H1 (cell line): ENCODE results near the gene HIP1. TPM values are rescaled to one million over a fixed set of nuclear protein-coding genes. Genes with fewer than 3 reads are reported as not detected.

Experiments
- CTCF ChIA-PET: fragments of 300-600 bp; sonication (Branson Sonifier 250); formaldehyde crosslinking; loops from one replicate; lab custom pipeline; 2021; ENCODE audit not compliant: partially characterized antibody; lab: Charles Lee
- POLR2A ChIA-PET: fragments of 300-600 bp; sonication (Branson Sonifier 250); formaldehyde crosslinking; loops from one replicate; lab custom pipeline; 2021; ENCODE audit warnings: inconsistent platforms; ENCODE audit not compliant: partially characterized antibody; lab: Charles Lee
- DNase-seq, 2 experiments: peaks; one replicate each; pipeline versions ENCODE4 v3.0.0 to v3.0.0-alpha.2; 2010 to 2022; ENCODE audit warnings: low spot score in 2 of 2, low read depth in 1 of 2, mixed read lengths in 1 of 2
- FAIRE-seq: peaks from 2 replicates; lab custom pipeline; 2011; peaks lifted over from hg19 to GRCh38; lab: Jason Lieb, UNC
- H2AFZ ChIP-seq: 2 replicates; pipeline ENCODE4 v1.8.1; 2012; ENCODE audit warnings: low read length, inconsistent platforms
- H2AK5ac ChIP-seq: 2 replicates; pipeline ENCODE4 v1.6.1; 2013; ENCODE audit warnings: low read depth, low read length
- H2BK120ac ChIP-seq: replicated peaks from 2 replicates; pipeline ENCODE3; 2013; ENCODE audit warnings: low read depth, low read length, inconsistent platforms
- H2BK12ac ChIP-seq: 2 replicates; pipeline ENCODE4 v1.6.1; 2013; ENCODE audit warnings: low read depth, low read length
- H2BK15ac ChIP-seq: 2 replicates; pipeline ENCODE4 v1.6.1; 2013; ENCODE audit warnings: low read length
- H2BK20ac ChIP-seq: 2 replicates; pipeline ENCODE4 v1.6.1; 2013; ENCODE audit warnings: low read length
- H2BK5ac ChIP-seq: 2 replicates; pipeline ENCODE4 v1.6.1; 2013; ENCODE audit warnings: low read depth, low read length
- H3K14ac ChIP-seq: 2 replicates; pipeline ENCODE4 v1.6.1; 2013; ENCODE audit warnings: inconsistent platforms; ENCODE audit not compliant: insufficient read length
- H3K18ac ChIP-seq: 2 replicates; pipeline ENCODE4 v1.6.1; 2013; ENCODE audit warnings: low read length; ENCODE audit errors: extremely low read depth
- H3K23ac ChIP-seq: 2 replicates; pipeline ENCODE4 v1.6.1; 2013; ENCODE audit warnings: inconsistent platforms; ENCODE audit not compliant: insufficient read length
- H3K23me2 ChIP-seq: 2 replicates; pipeline ENCODE4 v1.6.1; 2013; ENCODE audit warnings: low read depth, low read length
- H3K27ac ChIP-seq: 2 replicates; pipeline ENCODE4 v1.6.1; 2011; ENCODE audit warnings: low read depth, low read length, inconsistent platforms
- H3K27me3 ChIP-seq, 4 experiments: replicated peaks in 1 of 4; 1 replicate in 1 of 4; 2 replicates in 3 of 4; pipeline versions ENCODE4 v1.6.1 to v1.8.1; 2011 to 2013; ENCODE audit warnings: low read length in 3 of 4, mild to moderate bottlenecking in 3 of 4, inconsistent platforms in 2 of 4, mixed read lengths in 2 of 4, moderate library complexity in 1 of 4; ENCODE audit not compliant: control insufficient read depth in 3 of 4, insufficient read depth in 3 of 4; ENCODE audit errors: extremely low read depth in 1 of 4
- H3K36me3 ChIP-seq, 4 experiments: 2 replicates each; pipeline versions ENCODE4 v1.6.1 to v1.8.1; 2011 to 2013; ENCODE audit warnings: mild to moderate bottlenecking in 4 of 4, low read length in 3 of 4, moderate library complexity in 2 of 4, control low read depth in 1 of 4, inconsistent platforms in 1 of 4; ENCODE audit not compliant: insufficient read depth in 4 of 4, control insufficient read depth in 2 of 4
- H3K4ac ChIP-seq: replicated peaks from 2 replicates; pipeline ENCODE3; 2013; ENCODE audit warnings: low read length, low read depth, mixed read lengths, inconsistent platforms; ENCODE audit not compliant: insufficient read length
- H3K4me1 ChIP-seq, 4 experiments: replicated peaks in 1 of 4; 1 replicate in 1 of 4; 2 replicates in 3 of 4; pipeline versions ENCODE4 v1.6.1 to v1.8.1; 2011 to 2013; ENCODE audit warnings: low read length in 3 of 4, inconsistent platforms in 2 of 4, mixed read lengths in 1 of 4; ENCODE audit not compliant: insufficient read depth in 4 of 4, control insufficient read depth in 3 of 4
- H3K4me2 ChIP-seq, 2 experiments: 2 replicates each; pipeline versions ENCODE4 v1.6.1 to v1.8.1; 2011 to 2013; ENCODE audit warnings: low read depth in 2 of 2, low read length in 2 of 2, control low read depth in 1 of 2, inconsistent platforms in 1 of 2, mild to moderate bottlenecking in 1 of 2; ENCODE audit not compliant: insufficient read depth in 1 of 2
- H3K4me3 ChIP-seq, 4 experiments: fragments of 200-600, 300-600 bp in 1 of 4; sonication (generic), shearing (Covaris generic), sonication (Bioruptor Twin) in 1 of 4; 2 replicates each; pipeline versions ENCODE4 v1.5.1 to v1.8.1; 2011 to 2016; ENCODE audit warnings: low read length in 4 of 4, low read depth in 3 of 4, control low read depth in 2 of 4, inconsistent platforms in 2 of 4, mild to moderate bottlenecking in 2 of 4, mixed read lengths in 1 of 4, moderate library complexity in 1 of 4; ENCODE audit not compliant: insufficient read depth in 2 of 4; ENCODE audit errors: extremely low read depth in 1 of 4
- H3K56ac ChIP-seq: replicated peaks from 2 replicates; pipeline ENCODE3; 2013; ENCODE audit warnings: low read depth, mild to moderate bottlenecking, mixed read lengths, low read length, inconsistent platforms; ENCODE audit not compliant: insufficient read length
- H3K79me1 ChIP-seq: 2 replicates; pipeline ENCODE4 v1.6.1; 2013; ENCODE audit warnings: low read depth, low read length, control low read depth
- H3K79me2 ChIP-seq, 2 experiments: 2 replicates each; pipeline versions ENCODE4 v1.6.1 to v1.8.1; 2012 to 2013; ENCODE audit warnings: low read length in 2 of 2, mild to moderate bottlenecking in 2 of 2, inconsistent platforms in 1 of 2; ENCODE audit not compliant: insufficient read depth in 2 of 2, control insufficient read depth in 1 of 2
- H3K9ac ChIP-seq, 4 experiments: replicated peaks in 1 of 4; 1 replicate in 1 of 4; 2 replicates in 3 of 4; pipeline versions ENCODE4 v1.6.1 to v1.8.1; 2011 to 2013; ENCODE audit warnings: low read depth in 3 of 4, low read length in 3 of 4, control low read depth in 2 of 4, mild to moderate bottlenecking in 2 of 4, moderate library complexity in 2 of 4, inconsistent platforms in 1 of 4; ENCODE audit errors: extremely low read depth in 1 of 4
- H3K9me3 ChIP-seq, 2 experiments: 2 replicates each; pipeline versions ENCODE4 v1.6.1 to v1.8.1; 2012 to 2013; ENCODE audit warnings: mild to moderate bottlenecking in 2 of 2, moderate library complexity in 2 of 2, control low read depth in 1 of 2, inconsistent platforms in 1 of 2, low read depth in 1 of 2, low read length in 1 of 2, mixed read lengths in 1 of 2; ENCODE audit not compliant: insufficient read depth in 2 of 2
- H4K20me1 ChIP-seq, 2 experiments: replicated peaks in 1 of 2; 2 replicates each; pipeline versions ENCODE3 to v1.8.1; 2011 to 2013; ENCODE audit warnings: inconsistent platforms in 2 of 2, low read length in 2 of 2, mild to moderate bottlenecking in 1 of 2; ENCODE audit not compliant: insufficient read depth in 2 of 2, control insufficient read depth in 1 of 2
- H4K5ac ChIP-seq: 2 replicates; pipeline ENCODE4 v1.6.1; 2013; ENCODE audit warnings: low read length, low read depth, mixed read lengths, inconsistent platforms; ENCODE audit not compliant: insufficient read length
- H4K8ac ChIP-seq: 2 replicates; pipeline ENCODE4 v1.8.0; 2013; ENCODE audit warnings: mild to moderate bottlenecking, moderate library complexity, low read length, inconsistent platforms; ENCODE audit not compliant: insufficient read depth; ENCODE audit errors: extremely low read depth
- H4K91ac ChIP-seq: replicated peaks from 2 replicates; pipeline ENCODE3; 2013; ENCODE audit warnings: low read length, mixed read lengths, inconsistent platforms; ENCODE audit not compliant: insufficient read length
- BCL11A ChIP-seq, 2 experiments: IDR thresholded peaks; one replicate each; pipeline ENCODE4 v1.6.1; 2011; ENCODE audit warnings: low read depth in 2 of 2, low read length in 2 of 2, mild to moderate bottlenecking in 2 of 2
- CTBP2 ChIP-seq: IDR thresholded peaks from 2 replicates; pipeline ENCODE4 v1.7.0; 2011; ENCODE audit warnings: borderline replicate concordance, mild to moderate bottlenecking, moderate library complexity, mixed read lengths, low read length; ENCODE audit not compliant: insufficient read depth, insufficient read length
- GTF2F1 ChIP-seq: IDR thresholded peaks from 2 replicates; pipeline ENCODE4 v1.6.1; 2012; ENCODE audit warnings: low read depth, low read length, improper control_type of control experiment, borderline replicate concordance
- KDM4A ChIP-seq: IDR thresholded peaks from one replicate; pipeline ENCODE4 v1.7.1; 2012; ENCODE audit warnings: low read depth, mild to moderate bottlenecking, moderate library complexity, low read length, inconsistent platforms; ENCODE audit not compliant: severe bottlenecking
- MAFK ChIP-seq: IDR thresholded peaks from 2 replicates; pipeline ENCODE4 v1.6.1; 2012; ENCODE audit warnings: low read depth, mild to moderate bottlenecking, improper control_type of control experiment, low read length
- PHF8 ChIP-seq: fragments of 200-600 bp; sonication (generic); conservative IDR thresholded peaks from 2 replicates; pipeline ENCODE4 v1.7.1; 2012; ENCODE audit warnings: low read depth, mild to moderate bottlenecking, inconsistent platforms, low read length, moderate library complexity
- SIX5 ChIP-seq: IDR thresholded peaks from 2 replicates; pipeline ENCODE4 v1.6.1; 2011; ENCODE audit warnings: mild to moderate bottlenecking, low read depth, low read length
- SRF ChIP-seq: IDR thresholded peaks from 2 replicates; pipeline ENCODE4 v1.6.1; 2011; ENCODE audit warnings: mild to moderate bottlenecking, low read depth, low read length, moderate library complexity
- WGBS, 2 experiments: shearing (Covaris generic) in 1 of 2; methylation state at CpG; one replicate each; pipeline versions ENCODE4 v1.1.6 to v1.1.7; 2013 to 2015; ENCODE audit warnings: low lambda C conversion rate in 2 of 2, mixed read lengths in 2 of 2, inconsistent platforms in 1 of 2, low coverage in 1 of 2, missing lambda C conversion rate in 1 of 2; ENCODE audit not compliant: insufficient replicate concordance in 2 of 2, insufficient coverage in 1 of 2, insufficient read length in 1 of 2; ENCODE audit errors: extremely low coverage in 1 of 2, missing lambda C conversion rate in 1 of 2; 5-methylcytosine and 5-hydroxymethylcytosine counted together
- polyA plus RNA-seq, 7 experiments: library from polyadenylated mRNA; depleted of rRNA in 3 of 7; stranded (reverse) in 5 of 7; unstranded in 2 of 7; fragments of >200 nt in 5 of 7; fragments of 200-250 nt in 2 of 7; gene quantifications; 1 replicate in 5 of 7; 2 replicates in 1 of 7; 4 replicates in 1 of 7; pipeline versions ENCODE4 v1.2.1 to v1.2.3, GENCODE V29; 2011 to 2013; ENCODE audit warnings: missing spikeins in 2 of 7, mixed read lengths in 2 of 7
- total RNA-seq: library from RNA; stranded (reverse); fragmentation: NEBNext Ultra II Directional; extraction: Animal tissue kit (Norgen Biotek cat#: 25700); gene quantifications from 2 replicates; pipeline ENCODE4 v1.2.1, GENCODE V29; 2021

HIP1 gene
- total and polyA plus RNA-seq, 2 of the 8 experiments (the other 6 are each of a cell fraction or from before 2014, with no cell fraction given): 51.8 to 108 TPM

- no peak overlapping the region for H2AK5ac ChIP-seq
- H3K23ac ChIP-seq: no peak overlapping the region
- peaks cover 2 to 43% (median 12%) of the 10 kb centered on the region in 4 experiments; a peak in 5 of 8 replicates for H3K36me3 ChIP-seq
- no peak overlapping the region for H2AFZ ChIP-seq
- H3K79me2 ChIP-seq: peaks cover 31 to 96% of the 10 kb centered on the region in 2 experiments
- POLR2A ChIA-PET: interaction anchor here (1.9 to 11.8 kb wide), 2 partner anchors 10 to 19 kb away, joined by 9 to 122 read pairs; no protein-coding TSS in a partner anchor
- no peak for TF ChIP-seq PHF8
- TF ChIP-seq KDM4A: no peak
- TF ChIP-seq CTBP2: no peak
- no peak for TF ChIP-seq GTF2F1
- TF ChIP-seq SRF: no peak
- TF ChIP-seq SIX5: no peak
- TF ChIP-seq BCL11A (IDR thresholded peaks at IDR 0.05; ENCODE audit: low read depth in 2 of 2, low read length in 2 of 2): no peak
- TF ChIP-seq MAFK: no peak
- H3K9me3 ChIP-seq: no peaks in the 10 kb centered on the region
- H4K8ac ChIP-seq: no peak overlapping the region
- no peak overlapping the region for H3K4ac ChIP-seq
- no peak overlapping the region for H2BK20ac ChIP-seq
- no peak overlapping the region for H3K9ac ChIP-seq
- no peak for DNase-seq
- no peak overlapping the region for H4K5ac ChIP-seq
- H3K27me3 ChIP-seq: no peaks in the 10 kb centered on the region
- no peaks in the 10 kb centered on the region for H3K23me2 ChIP-seq
- H4K20me1 ChIP-seq: peaks cover 6 to 18% of the 10 kb centered on the region in 2 experiments
- no peak overlapping the region for H2BK15ac ChIP-seq
- no peak for FAIRE-seq
- 83 to 100% methylated on average over 1 to 9 of the region's 9 CpGs for WGBS, 2 experiments
- H3K56ac ChIP-seq: no peak overlapping the region
- H3K18ac ChIP-seq: no peak overlapping the region; the same call in 1 of the 2 replicates
- H3K14ac ChIP-seq: no peak overlapping the region
- no peak overlapping the region for H2BK5ac ChIP-seq
- H3K4me3 ChIP-seq: no peak overlapping the region
- no peak overlapping the region for H4K91ac ChIP-seq
- H3K4me1 ChIP-seq: peaks cover 0 to 7% (median 4%) of the 10 kb centered on the region in 4 experiments; a peak in 4 of 7 replicates
- no peak overlapping the region for H3K4me2 ChIP-seq
- peaks cover 25% of the 10 kb centered on the region for H3K79me1 ChIP-seq
- no peak overlapping the region for H2BK120ac ChIP-seq
- H2BK12ac ChIP-seq: no peak overlapping the region
- H3K27ac ChIP-seq: no peak overlapping the region
- CTCF ChIA-PET: no interaction called here
Measured at GRCh38 chr7:75631711-75632110, 107.0 kb downstream of the HIP1 start.
